NCI-H2227 (cell line): Measurements from ENCODE around the gene TRAP1.
"Not testable (repeated sequence)": the region's sequence is repeated elsewhere in the genome, so short reads cannot be mapped to it uniquely, and the experiment has no call there.

ENCODE experiments used
- DNase-seq: peaks from one replicate; lab custom pipeline; 2025; ENCODE audit not compliant: unreplicated experiment; lab: John Stamatoyannopoulos, UW

The TRAP1 gene

GRCh38 chr16:3674513-3675295, 42.6 kb downstream of the TRAP1 start:
- DNase-seq, result no peak

DNA sequence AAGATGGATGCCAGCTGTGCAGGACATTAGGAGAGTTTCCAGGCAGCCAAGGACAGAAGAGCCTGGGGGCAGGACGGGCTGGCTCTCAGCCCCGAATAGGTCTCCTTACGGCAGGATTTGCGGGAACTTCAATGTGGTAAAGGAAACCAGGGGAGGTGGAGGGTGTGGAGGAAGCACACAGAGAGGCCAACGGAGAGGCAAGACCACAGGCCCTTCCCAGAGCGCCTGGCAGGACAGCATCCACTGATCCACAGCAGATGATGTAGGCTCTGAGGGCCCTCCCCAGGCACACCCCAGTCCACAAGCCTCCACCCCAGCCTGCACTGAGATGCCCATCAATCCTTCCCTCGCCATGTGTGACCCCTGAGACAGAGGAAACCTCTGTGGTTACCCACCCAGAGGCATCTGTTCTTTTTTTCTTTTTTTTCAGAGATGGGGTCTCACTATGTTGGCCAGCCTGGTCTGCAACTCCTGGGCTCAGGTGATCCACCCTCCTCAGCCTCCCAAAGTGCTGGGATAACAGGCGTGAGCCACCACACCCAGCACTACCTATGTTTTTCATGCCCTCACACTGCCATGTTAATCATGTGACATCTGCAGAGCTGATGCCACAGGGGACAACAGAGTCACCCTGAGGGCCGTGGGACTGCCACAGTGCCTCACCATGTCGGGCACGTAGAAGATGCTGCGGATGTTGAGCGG, 43.5 kb downstream of the TRAP1 start:
- no peak for DNase-seq

- DNase-seq, result no peak
Observed at GRCh38 chr16:3673201-3673600, 44.1 kb downstream of the TRAP1 start.

- no peak for DNase-seq
Observed at GRCh38 chr16:3672571-3673041, 44.7 kb downstream of the TRAP1 start.

DNA sequence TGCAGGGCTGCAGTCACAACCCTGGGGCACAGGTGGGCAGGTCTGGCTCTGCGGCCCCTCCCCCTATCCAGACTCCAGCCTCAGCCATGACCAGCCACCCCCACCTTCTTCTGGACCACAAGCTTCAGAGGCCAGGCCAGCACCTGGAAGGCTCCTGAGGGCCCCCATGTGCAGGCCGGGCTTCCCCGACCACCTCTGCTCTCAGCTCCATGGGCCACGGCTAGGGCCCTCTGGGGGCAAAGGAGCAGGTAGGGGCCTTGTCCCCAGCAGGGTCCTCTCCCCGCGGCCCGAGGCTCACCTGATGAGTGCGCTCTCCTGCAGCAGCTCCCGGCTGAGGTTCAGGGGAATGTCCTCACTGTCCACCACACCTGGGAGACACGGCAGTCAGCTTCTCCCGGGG, 45.9 kb downstream of the TRAP1 start:
- DNase-seq, result no peak

DNA sequence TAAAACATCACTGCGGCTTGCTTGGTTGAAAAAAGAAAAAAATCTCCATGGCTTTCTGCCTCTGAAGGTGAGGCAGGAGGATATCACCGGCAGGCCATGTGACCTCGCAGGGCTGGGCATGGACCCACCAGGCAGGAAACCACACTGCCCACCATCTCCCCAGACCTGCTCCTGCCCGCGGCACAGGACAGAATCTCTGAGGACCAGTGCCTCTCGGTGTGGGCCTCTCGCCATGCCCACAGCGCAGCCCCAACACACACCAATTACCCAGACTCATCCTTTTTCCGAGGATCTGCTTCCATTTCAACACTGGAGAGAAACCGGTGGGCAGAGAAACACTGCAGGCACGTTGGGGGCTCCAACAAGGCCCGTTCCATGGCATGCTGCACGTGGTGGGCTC, 46.6 kb downstream of the TRAP1 start:
- DNase-seq, result no peak

DNA sequence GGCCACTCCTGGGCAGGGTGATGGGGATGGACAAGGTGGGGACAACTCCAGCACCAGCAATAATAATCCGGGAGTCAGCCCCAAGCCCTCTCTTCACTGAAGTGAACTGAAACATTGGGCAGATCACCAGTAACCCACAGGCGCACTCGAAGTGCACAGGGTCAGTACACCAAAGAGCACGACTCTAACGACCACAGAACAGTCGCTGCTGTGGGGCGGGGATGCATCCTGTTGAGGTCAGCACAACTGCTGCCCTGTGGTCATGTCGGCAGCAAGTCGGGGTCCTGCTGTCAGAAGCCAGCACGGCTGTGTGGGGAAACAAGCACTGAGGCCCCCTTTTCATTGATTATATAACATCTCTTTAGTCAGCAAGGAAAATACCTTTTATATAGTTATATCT, 48.2 kb downstream of the TRAP1 start:
- DNase-seq, result no peak

GRCh38 chr16:3668626-3669025, 48.7 kb downstream of the TRAP1 start:
- no peak for DNase-seq

DNA sequence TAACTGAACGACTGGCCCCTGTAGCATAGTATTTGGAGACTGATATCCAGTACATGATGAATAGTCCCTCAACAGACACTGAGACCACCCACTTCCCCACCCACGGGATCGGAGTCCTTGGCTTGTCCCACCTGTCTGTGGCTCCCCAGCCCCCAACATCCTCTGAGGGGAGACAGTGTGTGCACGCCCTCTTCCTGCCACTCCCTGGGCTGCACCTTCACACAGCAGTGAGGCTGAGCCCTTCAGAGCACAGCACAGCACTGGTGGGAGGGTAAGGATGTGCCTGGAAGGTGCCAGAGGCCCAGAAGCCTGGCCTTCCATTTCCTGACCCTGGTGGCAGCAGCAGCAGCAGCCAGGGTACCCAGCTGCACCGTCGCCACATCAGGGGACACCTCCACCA, 51.8 kb downstream of the TRAP1 start:
- no peak for DNase-seq

GRCh38 chr16:3664187-3664896, 53.0 kb downstream of the TRAP1 start:
- no peak for DNase-seq

DNA sequence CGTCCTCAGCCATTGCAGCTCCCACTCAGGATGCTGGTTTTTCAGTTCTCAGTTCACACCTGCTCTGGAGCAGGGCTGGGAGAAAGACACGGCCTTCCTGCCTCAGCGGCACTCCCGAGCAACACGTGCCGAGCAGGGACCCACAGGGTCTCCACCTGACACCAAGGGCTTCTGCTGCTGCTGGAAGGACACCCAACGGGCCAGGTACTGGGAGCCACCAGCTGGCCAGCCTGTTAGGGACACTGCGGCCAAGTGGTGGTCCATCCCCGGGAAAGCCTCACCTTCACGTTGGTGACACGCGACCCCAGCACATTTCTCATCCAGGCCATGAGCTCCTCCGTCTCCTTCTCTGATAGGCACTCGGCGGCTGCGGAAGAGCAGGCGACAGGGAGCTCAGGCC, 54.7 kb downstream of the TRAP1 start:
- DNase-seq, result no peak

DNA sequence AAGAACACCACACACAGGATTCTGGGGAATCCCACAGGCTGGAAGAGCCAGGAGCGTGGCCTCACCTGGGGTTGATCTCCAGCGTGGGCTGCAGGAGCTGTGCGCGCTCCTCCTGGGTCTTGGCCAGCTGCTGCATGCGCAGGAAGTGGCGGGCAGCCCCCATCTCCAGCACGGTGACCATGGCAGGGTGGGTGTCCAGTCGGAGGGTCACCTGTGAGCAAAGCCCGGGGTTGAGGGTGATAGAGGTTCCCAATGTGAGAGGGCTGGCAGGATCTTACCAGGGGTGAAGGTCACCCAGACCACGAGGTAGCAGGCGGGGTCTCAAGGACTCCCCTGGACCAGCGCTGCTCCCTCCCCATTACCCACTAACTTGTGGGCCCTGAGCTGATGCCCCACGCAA, 55.4 kb downstream of the TRAP1 start:
- no peak for DNase-seq

DNA sequence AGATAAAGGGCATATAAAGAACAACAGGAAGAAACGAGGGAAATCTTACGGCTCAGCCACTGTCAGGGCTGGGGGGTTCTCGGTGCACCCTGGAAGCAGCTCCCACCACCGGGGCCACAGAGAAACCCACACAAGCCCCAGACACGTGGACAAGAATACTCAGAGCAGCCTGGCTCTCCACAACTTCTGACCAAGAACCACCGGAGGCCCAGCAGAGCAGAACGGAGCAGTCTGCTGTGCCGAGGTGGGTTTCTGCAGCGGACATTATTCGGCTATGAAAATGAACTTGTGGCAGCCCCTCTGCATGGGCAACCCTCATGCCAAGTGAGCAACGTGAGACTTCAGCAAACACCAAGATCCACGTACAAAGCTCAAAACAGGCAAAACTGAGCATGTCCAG, 56.0 kb downstream of the TRAP1 start:
- DNase-seq, result no peak

- no peak for DNase-seq
Observed at GRCh38 chr16:3659251-3659650, 58.1 kb downstream of the TRAP1 start.

DNA sequence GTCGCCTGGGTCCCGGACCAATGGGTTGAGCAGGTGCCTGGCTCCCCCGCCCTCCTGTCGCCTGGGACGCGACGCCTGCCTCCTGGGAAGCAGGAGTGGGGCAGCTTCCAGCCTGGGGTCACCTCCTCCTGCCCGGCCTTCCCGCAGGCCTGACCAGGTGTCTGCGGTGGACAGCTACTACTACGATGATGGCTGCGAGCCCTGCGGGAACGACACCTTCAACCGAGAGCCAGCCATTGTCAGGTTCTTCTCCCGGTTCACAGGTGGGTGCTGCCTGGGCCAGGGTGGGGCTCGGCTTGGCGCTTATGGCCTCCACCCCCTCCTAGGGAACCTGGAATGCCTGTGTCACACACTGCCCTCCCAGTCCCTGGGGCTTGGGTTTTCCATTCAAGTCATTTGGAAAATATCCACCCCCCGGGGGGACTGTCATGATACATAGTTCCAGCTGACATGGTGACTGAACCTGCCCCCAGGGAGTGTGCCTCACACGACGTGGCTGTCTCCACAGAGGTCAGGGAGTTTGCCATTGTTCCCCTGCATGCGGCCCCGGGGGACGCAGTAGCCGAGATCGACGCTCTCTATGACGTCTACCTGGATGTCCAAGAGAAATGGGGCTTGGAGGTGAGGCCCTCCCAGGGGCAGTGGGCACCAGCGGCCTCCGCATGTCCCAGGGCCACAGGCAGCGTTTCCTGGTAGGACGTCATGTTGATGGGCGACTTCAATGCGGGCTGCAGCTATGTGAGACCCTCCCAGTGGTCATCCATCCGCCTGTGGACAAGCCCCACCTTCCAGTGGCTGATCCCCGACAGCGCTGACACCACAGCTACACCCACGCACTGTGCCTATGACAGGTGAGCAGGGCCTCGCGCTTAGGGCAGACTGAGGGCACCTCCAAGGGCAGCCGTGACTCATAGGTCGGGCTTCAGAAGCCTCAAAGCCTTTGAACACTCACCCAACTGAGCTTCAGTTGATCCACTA, 60.5 kb downstream of the TRAP1 start:
- no peak for DNase-seq

DNA sequence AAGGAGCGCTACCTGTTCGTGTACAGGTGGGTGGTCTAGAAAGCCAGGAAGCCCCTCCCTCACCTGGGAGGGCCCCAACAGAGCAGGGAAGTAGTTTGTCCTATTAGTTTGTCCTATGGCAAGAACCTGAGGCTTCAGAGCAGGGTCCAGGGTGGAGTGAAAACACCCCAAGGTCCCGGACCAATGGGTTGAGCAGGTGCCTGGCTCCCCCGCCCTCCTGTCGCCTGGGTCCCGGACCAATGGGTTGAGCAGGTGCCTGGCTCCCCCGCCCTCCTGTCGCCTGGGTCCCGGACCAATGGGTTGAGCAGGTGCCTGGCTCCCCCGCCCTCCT, 61.2 kb downstream of the TRAP1 start:
- not testable (repeated sequence) for DNase-seq

GRCh38 chr16:3655396-3656159, 61.7 kb downstream of the TRAP1 start:
- no peak for DNase-seq

- no peak for DNase-seq
Observed at GRCh38 chr16:3655030-3655395, 62.3 kb downstream of the TRAP1 start.

GRCh38 chr16:3654249-3654991, 62.9 kb downstream of the TRAP1 start, which contains the start of gene DNASE1:
TSS of gene DNASE1 (plus strand) at chr16:3654691. CDS start at chr16:3655374, 683 bp downstream.
- DNase-seq, result peak; percentile 67
